Mesothelial cell of epicardium (in vitro differentiated cells): ENCODE data around the gene ZMYM2. TPM values are rescaled to one million over a fixed set of nuclear protein-coding genes. Genes with fewer than 3 reads are reported as not detected.

ENCODE experiments used
- DNase-seq, 2 experiments: peaks; one replicate each; pipeline ENCODE4 v3.0.0; 2021; ENCODE audit warnings: low spot score in 2 of 2; ENCODE audit not compliant: unreplicated experiment in 2 of 2
- H3K27ac Mint-ChIP-seq: 2 replicates; pipeline ENCODE4 v1.8.0; 2021; ENCODE audit warnings: mixed read lengths
- H3K27me3 Mint-ChIP-seq: 2 replicates; pipeline ENCODE4 v1.8.0; 2021; ENCODE audit warnings: low read depth, mixed read lengths
- H3K36me3 Mint-ChIP-seq: 2 replicates; pipeline ENCODE4 v1.8.0; 2021; ENCODE audit warnings: mixed read lengths
- H3K4me1 Mint-ChIP-seq: 2 replicates; pipeline ENCODE4 v1.8.0; 2021; ENCODE audit warnings: mixed read lengths
- H3K4me3 Mint-ChIP-seq: 2 replicates; pipeline ENCODE4 v1.8.0; 2021; ENCODE audit warnings: mild to moderate bottlenecking, moderate library complexity, mixed read lengths
- H3K9me3 Mint-ChIP-seq: 2 replicates; pipeline ENCODE4 v1.8.0; 2021; ENCODE audit warnings: mixed read lengths
- CTCF ChIP-seq: fragments of 200-600 bp; sonication (generic); IDR thresholded peaks from one replicate; pipeline ENCODE4 v1.5.0; 2021; ENCODE audit warnings: antibody characterized with exemption; ENCODE audit not compliant: unreplicated experiment
- total RNA-seq: library from RNA; stranded (reverse); gene quantifications from 3 replicates; pipeline ENCODE4 v1.2.1, GENCODE V29; 2021

Gene ZMYM2
- total RNA-seq, 1 donor from 2014 or later = 208 TPM

GRCh38 chr13:20116213-20116612 is 157.7 kb downstream of the ZMYM2 start:
- Mint-ChIP-seq H3K27me3 (peaks cover 4% of the 10 kb centered on the region), H3K4me3 (no peak overlapping the region), H3K4me1 (peaks cover 7% of the 10 kb centered on the region), H3K36me3 (no peaks in the 10 kb centered on the region), H3K9me3 (no peaks in the 10 kb centered on the region), H3K27ac (no peak overlapping the region)
- no peak for DNase-seq
- TF ChIP-seq CTCF = no peak

GRCh38 chr13:20118268-20119140 is 160.0 kb downstream of the ZMYM2 start:
- TF ChIP-seq CTCF = peak; percentile 38
- DNase-seq = peak in 1 of 2 experiments; percentile 53
- no peaks in the 10 kb centered on the region for H3K9me3 Mint-ChIP-seq
- H3K36me3 Mint-ChIP-seq = no peaks in the 10 kb centered on the region
- peaks cover 1% of the 10 kb centered on the region for H3K27me3 Mint-ChIP-seq
- peaks cover 7% of the 10 kb centered on the region for H3K4me1 Mint-ChIP-seq
- peak overlapping the region; percentile 81 for H3K4me3 Mint-ChIP-seq
- H3K27ac Mint-ChIP-seq = peak overlapping the region; percentile 89

GRCh38 chr13:20119960-20120359 is 161.4 kb downstream of the ZMYM2 start:
- H3K4me1 Mint-ChIP-seq = peaks cover 7% of the 10 kb centered on the region
- peaks cover 6% of the 10 kb centered on the region for H3K27me3 Mint-ChIP-seq

GRCh38 chr13:20121159-20121525 is 162.6 kb downstream of the ZMYM2 start:
- H3K27ac Mint-ChIP-seq = no peak overlapping the region
- TF ChIP-seq CTCF = no peak
- H3K36me3 Mint-ChIP-seq = no peaks in the 10 kb centered on the region
- H3K4me1 Mint-ChIP-seq = peaks cover 10% of the 10 kb centered on the region
- no peak for DNase-seq
- H3K9me3 Mint-ChIP-seq = no peaks in the 10 kb centered on the region
- H3K4me3 Mint-ChIP-seq = no peak overlapping the region
- peaks cover 11% of the 10 kb centered on the region for H3K27me3 Mint-ChIP-seq

More at GRCh38 chr13:20119960-20120359, 161.4 kb downstream of the ZMYM2 start:
- no peak for DNase-seq
- Mint-ChIP-seq H3K27ac (peak overlapping the region; percentile 61), H3K36me3 (no peaks in the 10 kb centered on the region), H3K4me3 (peak overlapping the region; percentile 51), H3K9me3 (no peaks in the 10 kb centered on the region)
- TF ChIP-seq CTCF = no peak

GRCh38 chr13:20124303-20124702 is 165.8 kb downstream of the ZMYM2 start:
- H3K4me3 Mint-ChIP-seq = no peak overlapping the region
- no peak for DNase-seq
- no peak for TF ChIP-seq CTCF
- no peaks in the 10 kb centered on the region for H3K9me3 Mint-ChIP-seq
- H3K36me3 Mint-ChIP-seq = no peaks in the 10 kb centered on the region
- H3K27me3 Mint-ChIP-seq = peaks cover 14% of the 10 kb centered on the region
- H3K27ac Mint-ChIP-seq = no peak overlapping the region
- H3K4me1 Mint-ChIP-seq = peaks cover 9% of the 10 kb centered on the region
